HG02885 (cell line): ENCODE measurements around the gene NELL1.

ENCODE experiments used
- ATAC-seq: cut with Tn5 transposase; IDR thresholded peaks from one replicate; pipeline ENCODE4 v1.9.1; 2021; ENCODE audit warnings: mild to moderate bottlenecking; ENCODE audit not compliant: unreplicated experiment, poor library complexity

Gene NELL1

GRCh38 chr11:21396342-21397008 is 727.1 kb downstream of the NELL1 start:
- ATAC-seq = no peak

- no peak for ATAC-seq
Observed at GRCh38 chr11:21398195-21398594, 728.8 kb downstream of the NELL1 start.

GRCh38 chr11:21401496-21401895 is 732.1 kb downstream of the NELL1 start:
- ATAC-seq = no peak

DNA sequence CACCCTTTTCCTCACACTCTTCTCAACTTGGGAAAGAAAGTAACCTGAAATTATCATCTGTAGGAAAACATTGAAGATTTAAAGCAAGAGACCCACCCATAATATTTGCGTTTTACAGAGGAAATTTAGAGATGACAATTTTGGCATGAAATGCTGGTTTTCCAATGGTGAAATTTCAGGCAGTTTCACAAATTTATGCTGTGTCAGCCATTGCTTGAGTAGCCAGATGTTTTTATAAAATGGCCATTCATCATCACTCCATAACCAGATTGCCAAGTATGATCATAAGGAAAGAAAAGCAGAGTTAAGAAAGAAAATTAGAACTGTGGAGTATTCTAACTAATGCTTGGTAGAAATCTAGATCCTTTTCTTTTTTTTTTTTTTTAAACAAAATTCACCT is 732.9 kb downstream of the NELL1 start:
- no peak for ATAC-seq

- no peak for ATAC-seq
Observed at GRCh38 chr11:21403069-21403468, 733.7 kb downstream of the NELL1 start.

DNA sequence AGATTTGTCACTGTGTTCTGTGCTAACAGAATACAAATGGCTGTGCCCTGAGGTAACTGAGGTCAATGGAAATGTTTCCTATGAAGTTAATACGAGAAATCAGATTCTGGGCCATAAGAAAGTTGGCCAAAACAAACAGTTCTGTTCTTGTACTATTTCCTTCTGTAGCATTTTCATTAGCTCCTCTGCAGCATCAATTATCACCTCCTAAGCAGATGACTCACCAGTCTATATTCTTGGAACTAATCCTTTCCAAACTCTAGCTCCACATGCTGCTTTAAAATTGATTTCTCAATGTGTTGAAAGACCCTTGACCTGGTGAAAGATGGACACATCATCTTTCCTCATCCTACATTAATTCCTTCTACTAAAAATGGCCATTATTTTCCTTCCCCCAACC is 736.0 kb downstream of the NELL1 start:
- no peak for ATAC-seq

DNA sequence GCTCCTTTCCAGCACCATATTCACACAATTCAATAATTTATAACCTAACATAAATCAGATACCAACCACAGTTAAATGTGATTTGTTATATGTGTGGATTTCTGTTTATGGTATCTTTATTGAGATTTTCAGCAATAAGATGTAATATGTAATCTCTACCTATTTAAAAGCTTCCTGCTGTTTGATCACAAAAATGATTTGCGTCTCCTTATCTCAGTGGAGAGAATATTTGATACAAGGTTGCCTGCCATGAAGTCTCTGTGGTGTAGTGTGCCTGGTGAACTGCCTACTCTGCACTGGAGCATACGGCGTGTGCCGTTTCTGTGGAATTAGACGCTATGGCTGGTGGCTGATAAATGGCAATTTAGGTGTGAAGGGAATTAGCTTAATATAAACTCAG is 741.1 kb downstream of the NELL1 start:
- no peak for ATAC-seq

- no peak for ATAC-seq
Observed at GRCh38 chr11:21411104-21411503, 741.7 kb downstream of the NELL1 start.

DNA sequence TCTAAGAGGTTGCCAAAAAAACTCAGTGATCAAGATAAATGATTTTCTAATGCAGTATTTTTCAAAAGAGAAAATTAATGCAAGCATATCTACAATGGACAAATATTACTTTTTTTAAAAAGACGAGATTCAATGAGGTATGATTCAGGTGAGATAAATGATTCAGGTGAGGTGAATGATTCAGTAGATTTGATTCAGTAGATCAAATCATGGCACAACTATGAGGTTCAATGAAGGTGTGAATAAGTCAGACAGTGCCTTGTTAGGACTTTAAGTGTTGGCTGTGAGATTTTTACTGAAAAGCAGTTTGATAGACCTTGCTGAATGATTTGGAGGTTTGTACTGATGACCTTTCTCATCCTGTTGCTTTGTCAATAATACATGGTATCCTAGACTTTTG is 742.2 kb downstream of the NELL1 start:
- ATAC-seq = no peak

DNA sequence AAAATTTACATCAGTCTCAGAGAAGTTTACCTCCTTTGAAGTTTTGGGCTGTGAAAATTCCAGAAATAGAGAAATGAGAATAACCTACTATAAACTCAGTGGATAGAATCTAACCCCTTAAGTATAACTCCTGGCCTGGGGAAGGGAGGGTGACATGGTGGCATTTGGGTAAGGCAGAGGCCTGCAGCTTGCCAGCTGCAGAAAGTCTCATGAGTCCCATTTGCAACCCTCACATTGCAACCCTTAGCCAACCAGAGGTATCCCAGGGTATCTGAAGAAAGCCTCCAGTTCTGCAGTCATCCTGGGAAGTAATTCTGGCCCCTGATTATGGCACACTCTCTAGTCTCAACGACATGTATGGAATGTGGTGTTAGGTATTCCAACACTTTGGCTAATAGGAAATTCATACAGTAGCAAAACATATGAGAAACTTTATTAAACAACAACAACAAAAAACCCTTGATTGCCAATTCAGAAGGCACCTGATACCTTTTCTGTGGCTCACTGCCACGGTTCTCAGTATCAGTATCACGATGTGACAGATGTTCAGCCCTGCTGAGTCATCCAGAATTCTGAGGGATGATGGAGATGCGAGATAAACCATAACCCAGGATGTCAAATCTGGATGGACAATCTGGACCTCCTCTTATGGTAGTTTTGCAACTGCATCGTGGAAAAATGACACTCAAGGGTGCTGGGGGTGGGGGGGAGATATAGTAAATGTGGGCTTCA is 743.4 kb downstream of the NELL1 start:
- ATAC-seq = no peak

DNA sequence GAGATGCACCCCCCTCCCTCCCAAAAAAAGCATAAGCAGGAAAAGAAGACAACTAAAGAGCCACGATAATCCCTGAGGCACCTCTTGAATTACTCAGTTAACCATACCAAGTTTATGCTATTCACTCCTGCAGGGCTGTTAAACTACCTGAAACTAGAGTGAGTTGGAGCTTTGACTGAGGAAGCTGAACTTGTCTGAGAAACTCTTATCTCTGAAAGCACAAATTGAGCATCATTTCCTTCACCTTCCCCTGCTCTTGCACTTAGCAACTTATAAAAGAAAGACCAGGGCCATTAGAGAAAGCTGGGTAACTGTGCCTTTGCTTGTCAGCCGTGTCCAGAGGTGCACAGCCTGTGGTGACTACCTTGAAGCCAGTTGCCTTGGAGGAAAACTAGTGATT is 745.6 kb downstream of the NELL1 start:
- ATAC-seq = no peak

DNA sequence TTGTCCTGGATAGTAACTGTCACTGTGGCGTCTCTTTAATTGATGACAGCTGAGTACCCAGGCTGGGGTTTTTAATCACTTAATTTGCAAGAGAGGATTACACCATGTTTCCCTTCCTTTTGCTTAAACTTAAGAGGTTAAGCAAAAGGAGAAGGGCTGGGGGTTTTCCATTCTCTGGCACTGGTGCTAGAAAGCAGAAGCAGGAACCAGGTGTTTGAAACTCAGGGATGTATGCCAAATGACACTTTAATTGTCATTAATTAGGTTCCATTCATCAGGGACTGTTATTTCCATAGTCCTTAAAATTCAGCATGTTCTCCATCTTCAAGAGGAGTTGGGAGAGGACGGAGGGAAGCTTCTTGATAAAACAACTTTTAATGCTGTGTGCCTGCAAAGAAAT is 746.2 kb downstream of the NELL1 start:
- no peak for ATAC-seq

DNA sequence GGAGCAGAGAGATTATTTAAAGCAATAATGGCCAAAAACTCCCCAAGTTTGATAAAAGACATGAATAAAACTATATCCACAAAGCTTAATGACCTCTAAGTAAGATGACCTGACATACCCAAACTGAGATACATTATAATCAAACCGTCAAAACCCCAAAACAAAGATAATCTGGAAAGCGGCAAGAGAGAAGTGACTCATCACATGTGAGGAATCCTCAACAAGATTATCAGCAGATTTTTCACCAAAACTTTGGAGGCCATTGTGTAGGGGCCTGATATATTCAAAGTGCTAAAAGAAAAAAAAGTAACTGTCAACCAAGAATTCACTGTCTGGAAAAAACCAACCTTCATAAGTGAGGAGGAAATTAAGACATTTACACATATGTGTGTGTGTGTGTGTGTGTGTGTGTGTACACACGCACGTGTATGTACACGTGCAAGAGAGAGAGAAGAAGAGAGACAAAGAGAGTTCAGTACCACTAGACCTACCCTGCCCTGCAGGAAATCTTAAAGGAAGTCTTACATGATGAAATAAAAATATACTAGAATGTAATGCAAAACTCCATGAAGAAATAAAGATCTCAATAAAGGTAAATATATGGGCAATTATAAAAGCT is 752.4 kb downstream of the NELL1 start:
- ATAC-seq = no peak

- no peak for ATAC-seq
Observed at GRCh38 chr11:21426931-21427330, 757.5 kb downstream of the NELL1 start.

DNA sequence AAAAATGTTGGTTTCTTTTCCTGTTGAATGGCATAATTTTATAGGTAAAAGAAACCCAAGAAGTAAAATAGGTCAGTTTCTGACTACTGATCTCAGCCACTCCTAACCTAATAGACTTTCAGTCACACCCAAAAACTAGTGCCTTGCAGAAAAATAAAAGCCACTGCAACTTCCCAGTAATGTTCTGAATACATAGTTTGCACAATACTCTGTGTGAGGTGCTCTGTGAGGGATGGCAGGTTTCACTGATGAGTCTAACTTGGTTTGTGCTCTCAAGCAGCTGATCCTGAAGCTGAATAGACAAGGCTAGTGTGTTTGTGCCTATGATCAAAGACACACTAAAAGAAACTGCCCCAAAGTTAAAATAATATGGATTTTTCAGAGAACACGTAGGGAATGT is 758.3 kb downstream of the NELL1 start:
- ATAC-seq = no peak

DNA sequence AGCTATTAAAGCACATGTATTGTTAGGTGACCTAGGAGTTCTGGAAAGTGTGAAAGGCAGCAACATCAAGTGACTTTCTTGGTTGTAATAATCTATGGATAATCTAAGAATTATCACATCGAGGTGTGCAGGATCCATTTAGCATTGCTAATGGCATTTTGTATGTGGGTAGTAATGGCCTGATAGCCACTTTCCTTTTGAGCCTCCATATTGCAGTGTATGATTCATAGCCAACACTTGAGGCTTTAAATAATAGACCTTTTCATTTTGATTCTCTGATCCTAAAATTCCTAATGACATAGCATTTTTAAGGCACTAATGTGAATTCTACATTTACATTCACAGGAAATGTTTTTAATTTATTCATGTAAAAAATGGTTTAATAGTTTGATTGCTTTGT is 759.4 kb downstream of the NELL1 start:
- ATAC-seq = no peak

DNA sequence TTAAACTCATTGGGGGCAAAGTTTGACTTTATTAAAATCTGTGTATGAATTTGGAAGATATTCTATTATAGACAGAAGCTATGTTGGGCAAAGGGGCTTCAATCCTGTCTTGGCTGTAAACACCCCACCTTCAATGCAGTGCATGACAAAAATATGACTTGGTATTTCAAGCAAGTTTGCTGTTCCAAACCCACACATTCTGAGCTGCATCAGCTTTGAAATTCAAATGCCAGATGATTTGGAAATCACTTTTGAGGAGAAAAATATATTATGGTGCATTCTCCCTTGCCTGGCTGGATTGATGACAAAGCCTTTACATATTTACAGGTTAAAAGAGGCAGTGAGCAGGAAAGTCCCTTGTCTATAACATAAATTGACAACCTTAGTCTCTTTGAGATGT is 760.0 kb downstream of the NELL1 start:
- no peak for ATAC-seq

- ATAC-seq = no peak
Observed at GRCh38 chr11:21430537-21430936, 761.2 kb downstream of the NELL1 start.

DNA sequence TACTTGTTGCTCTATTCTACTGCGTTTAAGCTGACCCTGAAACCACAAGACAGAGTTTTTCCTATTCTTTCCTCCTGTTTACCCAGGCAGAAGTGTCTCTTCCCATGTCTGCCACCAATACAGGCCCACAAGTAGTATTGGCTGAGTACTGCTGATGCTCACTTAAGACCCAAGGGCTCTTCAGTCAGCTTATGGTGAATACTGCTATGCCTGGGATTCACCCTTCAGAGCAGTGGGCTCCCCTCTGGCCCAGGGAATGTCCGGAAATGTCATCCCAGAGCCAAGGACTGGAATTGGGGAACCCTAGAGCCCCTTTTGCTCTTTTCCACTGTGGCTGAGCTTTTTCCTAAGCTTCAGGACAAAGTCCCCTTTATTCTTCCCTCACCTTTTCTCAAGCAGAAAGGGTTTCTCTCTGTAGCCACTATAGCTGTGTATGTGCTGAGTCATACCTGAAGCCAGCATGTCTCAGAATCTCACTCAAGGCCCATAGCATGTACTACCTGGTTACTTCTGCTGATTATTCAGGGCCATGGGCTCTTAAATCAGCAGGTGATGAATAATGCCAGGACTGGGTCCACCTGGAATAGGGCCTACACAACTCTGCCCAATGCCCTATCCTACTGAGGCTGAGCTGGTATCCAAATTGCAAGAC is 777.7 kb downstream of the NELL1 start:
- ATAC-seq = no peak

GRCh38 chr11:21447871-21448270 is 778.5 kb downstream of the NELL1 start:
- ATAC-seq = no peak

DNA sequence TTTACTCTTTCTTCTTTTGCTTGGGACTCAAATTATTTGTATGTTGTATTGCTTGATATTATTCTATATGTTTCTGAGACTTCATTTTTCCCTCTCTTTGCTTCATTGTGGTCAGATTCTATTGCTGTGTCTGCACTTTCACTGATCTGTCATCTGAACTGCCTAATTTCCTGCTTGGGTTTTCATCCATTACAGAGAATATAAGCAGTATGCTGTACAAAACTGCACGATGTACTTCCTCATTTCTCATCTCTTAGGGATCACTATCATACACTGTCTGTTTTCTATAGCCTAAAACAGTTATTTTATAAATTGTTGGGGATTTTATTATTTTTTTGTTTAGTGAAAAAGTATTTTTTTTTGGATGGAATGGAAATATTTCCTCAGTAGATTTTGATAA is 786.8 kb downstream of the NELL1 start:
- ATAC-seq = no peak
